Peyer's patch (tissue), 4 donors: ENCODE results near the gene DCAF17.

ENCODE experiments used
- CTCF ChIP-seq, 6 experiments: fragments of 450-650 bp in 4 of 6; fragments of 200-600 bp in 2 of 6; sonication (generic) in 1 of 6; IDR thresholded peaks; one replicate each; pipeline ENCODE4 v1.5.1; 2017 to 2019; ENCODE audit warnings: antibody characterized with exemption in 6 of 6, mild to moderate bottlenecking in 3 of 6, moderate library complexity in 1 of 6
- POLR2A ChIP-seq, 2 donors: fragments of 450-650 bp; IDR thresholded peaks; one replicate each; pipeline ENCODE4 v1.5.1; 2017; ENCODE audit warnings: antibody characterized with exemption in 2 of 2, mild to moderate bottlenecking in 2 of 2, moderate library complexity in 2 of 2

- TF ChIP-seq CTCF (IDR thresholded peaks at IDR 0.05) (no peak), POLR2A (IDR thresholded peaks at IDR 0.05) (no peak)
Measured at GRCh38 chr2:171512014-171512413, 78.0 kb downstream of the DCAF17 start.
